Measurements from ENCODE around the gene SCP2.

Gene SCP2

GRCh38 chr1:53080041-53080440 lies 153.0 kb downstream of the SCP2 start:
- no peak overlapping the region for H2BK12ac ChIP-seq (ENCODE audit: low read length in 2 of 2)
- no peak overlapping the region for H3K23ac ChIP-seq (ENCODE audit: low read length in 2 of 2)
- no peak overlapping the region for H2AK5ac ChIP-seq (ENCODE audit: low read length, severe bottlenecking)
- DNase-seq = no peak
- no peak overlapping the region for H3K9ac ChIP-seq (ENCODE audit: low read length)
- no peak overlapping the region for H4K91ac ChIP-seq (ENCODE audit: low read length)
- peaks cover 0 to 83% of the 10 kb centered on the region in 2 experiments for H3K36me3 ChIP-seq (ENCODE audit: control insufficient read depth in 1 of 2, insufficient read depth in 2 of 2, low read depth in 1 of 2, low read length in 2 of 2)
- H3K4me3 ChIP-seq (ENCODE audit: insufficient read depth in 1 of 2, low read depth in 1 of 2, low read length in 2 of 2) = no peak overlapping the region
- WGBS = 92% methylated on average over 3 of the region's 3 CpGs
- H3K4me2 ChIP-seq (ENCODE audit: low read length, poor library complexity, severe bottlenecking) = no peak overlapping the region
- H2AFZ ChIP-seq (ENCODE audit: low read depth, low read length) = no peak overlapping the region
- no peaks in the 10 kb centered on the region for H3K9me3 ChIP-seq (ENCODE audit: control insufficient read depth, low read length)
- H3K4me1 ChIP-seq (ENCODE audit: control insufficient read depth, insufficient read depth, low read depth, low read length) = peaks cover 4% of the 10 kb centered on the region
- no peak overlapping the region for H3K4ac ChIP-seq (ENCODE audit: low read depth in 1 of 2, low read length in 2 of 2)
- no peaks in the 10 kb centered on the region for H3K27me3 ChIP-seq (ENCODE audit: control insufficient read depth in 1 of 2, insufficient read depth in 1 of 2, low read length in 2 of 2)
- H2BK120ac ChIP-seq (ENCODE audit: low read depth, low read length) = no peak overlapping the region
- H3K79me1 ChIP-seq (replicated peaks; ENCODE audit: low read length, poor library complexity, severe bottlenecking) = no peaks in the 10 kb centered on the region
- no peak overlapping the region for H2BK5ac ChIP-seq (ENCODE audit: low read depth, low read length, poor library complexity, severe bottlenecking)
- no peak overlapping the region for H3K27ac ChIP-seq (ENCODE audit: low read length, poor library complexity, severe bottlenecking)
- H4K8ac ChIP-seq (ENCODE audit: low read length) = no peak overlapping the region
- H3K14ac ChIP-seq (ENCODE audit: low read length in 2 of 2) = no peak overlapping the region
- H2BK15ac ChIP-seq (ENCODE audit: low read depth, poor library complexity, severe bottlenecking) = no peak overlapping the region
- no peak overlapping the region for H3K18ac ChIP-seq (ENCODE audit: low read depth in 1 of 2, low read length in 2 of 2)

- Histone ChIP-seq H2AFZ (ENCODE audit: low read depth, low read length) (no peak overlapping the region), H3K27me3 (ENCODE audit: control insufficient read depth in 1 of 2, insufficient read depth in 1 of 2, low read length in 2 of 2) (no peaks in the 10 kb centered on the region), H3K9ac (ENCODE audit: low read length) (no peak overlapping the region), H2BK12ac (ENCODE audit: low read length in 2 of 2) (no peak overlapping the region), H3K27ac (ENCODE audit: low read length, poor library complexity, severe bottlenecking) (no peak overlapping the region), H4K91ac (ENCODE audit: low read length) (no peak overlapping the region), H2BK120ac (ENCODE audit: low read depth, low read length) (no peak overlapping the region), H3K4me1 (ENCODE audit: control insufficient read depth, insufficient read depth, low read depth, low read length) (peaks cover 4% of the 10 kb centered on the region), H3K23ac (ENCODE audit: low read length in 2 of 2) (no peak overlapping the region), H3K14ac (ENCODE audit: low read length in 2 of 2) (no peak overlapping the region), H3K4ac (ENCODE audit: low read depth in 1 of 2, low read length in 2 of 2) (no peak overlapping the region), H2BK5ac (ENCODE audit: low read depth, low read length, poor library complexity, severe bottlenecking) (no peak overlapping the region), H2BK15ac (ENCODE audit: low read depth, poor library complexity, severe bottlenecking) (no peak overlapping the region), H4K8ac (ENCODE audit: low read length) (no peak overlapping the region), H2AK5ac (ENCODE audit: low read length, severe bottlenecking) (no peak overlapping the region), H3K18ac (ENCODE audit: low read depth in 1 of 2, low read length in 2 of 2) (no peak overlapping the region), H3K4me2 (ENCODE audit: low read length, poor library complexity, severe bottlenecking) (no peak overlapping the region), H3K9me3 (ENCODE audit: control insufficient read depth, low read length) (no peaks in the 10 kb centered on the region), H3K79me1 (replicated peaks; ENCODE audit: low read length, poor library complexity, severe bottlenecking) (no peaks in the 10 kb centered on the region), H3K4me3 (ENCODE audit: insufficient read depth in 1 of 2, low read depth in 1 of 2, low read length in 2 of 2) (no peak overlapping the region), H3K36me3 (ENCODE audit: control insufficient read depth in 1 of 2, insufficient read depth in 2 of 2, low read depth in 1 of 2, low read length in 2 of 2) (peaks cover 0 to 83% of the 10 kb centered on the region in 2 experiments)
- no peak for DNase-seq
- 93% methylated on average over 15 of the region's 15 CpGs for WGBS
These were observed 153.7 kb downstream of the SCP2 start for GRCh38 chr1:53080769-53081168.

GRCh38 chr1:53081384-53082066 lies 154.4 kb downstream of the SCP2 start:
- no peak overlapping the region for H2BK15ac ChIP-seq (ENCODE audit: low read depth, poor library complexity, severe bottlenecking)
- H3K4ac ChIP-seq (ENCODE audit: low read depth in 1 of 2, low read length in 2 of 2) = no peak overlapping the region
- DNase-seq = no peak
- no peak overlapping the region for H2AK5ac ChIP-seq (ENCODE audit: low read length, severe bottlenecking)
- no peak overlapping the region for H3K18ac ChIP-seq (ENCODE audit: low read depth in 1 of 2, low read length in 2 of 2)
- no peak overlapping the region for H3K23ac ChIP-seq (ENCODE audit: low read length in 2 of 2)
- no peak overlapping the region for H2BK120ac ChIP-seq (ENCODE audit: low read depth, low read length)
- H3K79me1 ChIP-seq (replicated peaks; ENCODE audit: low read length, poor library complexity, severe bottlenecking) = no peaks in the 10 kb centered on the region
- peaks cover 11% of the 10 kb centered on the region for H3K4me1 ChIP-seq (ENCODE audit: control insufficient read depth, insufficient read depth, low read depth, low read length)
- H3K36me3 ChIP-seq (ENCODE audit: control insufficient read depth in 1 of 2, insufficient read depth in 2 of 2, low read depth in 1 of 2, low read length in 2 of 2) = peaks cover 0 to 91% of the 10 kb centered on the region in 2 experiments
- no peaks in the 10 kb centered on the region for H3K27me3 ChIP-seq (ENCODE audit: control insufficient read depth in 1 of 2, insufficient read depth in 1 of 2, low read length in 2 of 2)
- no peak overlapping the region for H3K27ac ChIP-seq (ENCODE audit: low read length, poor library complexity, severe bottlenecking)
- no peak overlapping the region for H3K4me3 ChIP-seq (ENCODE audit: insufficient read depth in 1 of 2, low read depth in 1 of 2, low read length in 2 of 2)
- no peak overlapping the region for H3K9ac ChIP-seq (ENCODE audit: low read length)
- no peaks in the 10 kb centered on the region for H3K9me3 ChIP-seq (ENCODE audit: control insufficient read depth, low read length)
- no peak overlapping the region for H2BK5ac ChIP-seq (ENCODE audit: low read depth, low read length, poor library complexity, severe bottlenecking)
- no peak overlapping the region for H3K14ac ChIP-seq (ENCODE audit: low read length in 2 of 2)
- no peak overlapping the region for H2AFZ ChIP-seq (ENCODE audit: low read depth, low read length)
- no peak overlapping the region for H3K4me2 ChIP-seq (ENCODE audit: low read length, poor library complexity, severe bottlenecking)
- no peak overlapping the region for H2BK12ac ChIP-seq (ENCODE audit: low read length in 2 of 2)
- H4K8ac ChIP-seq (ENCODE audit: low read length) = no peak overlapping the region
- WGBS = 84% methylated on average over 14 of the region's 14 CpGs
- no peak overlapping the region for H4K91ac ChIP-seq (ENCODE audit: low read length)

- Histone ChIP-seq H2BK5ac (ENCODE audit: low read depth, low read length, poor library complexity, severe bottlenecking) (no peak overlapping the region), H3K4me3 (ENCODE audit: insufficient read depth in 1 of 2, low read depth in 1 of 2, low read length in 2 of 2) (no peak overlapping the region), H3K4me2 (ENCODE audit: low read length, poor library complexity, severe bottlenecking) (no peak overlapping the region), H3K4me1 (ENCODE audit: control insufficient read depth, insufficient read depth, low read depth, low read length) (peaks cover 17% of the 10 kb centered on the region), H2AK5ac (ENCODE audit: low read length, severe bottlenecking) (no peak overlapping the region), H3K14ac (ENCODE audit: low read length in 2 of 2) (no peak overlapping the region), H2BK15ac (ENCODE audit: low read depth, poor library complexity, severe bottlenecking) (no peak overlapping the region), H3K36me3 (ENCODE audit: control insufficient read depth in 1 of 2, insufficient read depth in 2 of 2, low read depth in 1 of 2, low read length in 2 of 2) (peaks cover 2 to 88% of the 10 kb centered on the region in 2 experiments), H3K9ac (ENCODE audit: low read length) (no peak overlapping the region), H4K91ac (ENCODE audit: low read length) (no peak overlapping the region), H3K23ac (ENCODE audit: low read length in 2 of 2) (no peak overlapping the region), H2BK12ac (ENCODE audit: low read length in 2 of 2) (no peak overlapping the region), H3K27me3 (ENCODE audit: control insufficient read depth in 1 of 2, insufficient read depth in 1 of 2, low read length in 2 of 2) (no peaks in the 10 kb centered on the region), H4K8ac (ENCODE audit: low read length) (no peak overlapping the region), H3K18ac (ENCODE audit: low read depth in 1 of 2, low read length in 2 of 2) (peak overlapping the region in 1 of 2 experiments; percentile 37), H2AFZ (ENCODE audit: low read depth, low read length) (no peak overlapping the region), H2BK120ac (ENCODE audit: low read depth, low read length) (no peak overlapping the region), H3K9me3 (ENCODE audit: control insufficient read depth, low read length) (no peaks in the 10 kb centered on the region), H3K79me1 (replicated peaks; ENCODE audit: low read length, poor library complexity, severe bottlenecking) (no peaks in the 10 kb centered on the region), H3K4ac (ENCODE audit: low read depth in 1 of 2, low read length in 2 of 2) (no peak overlapping the region), H3K27ac (ENCODE audit: low read length, poor library complexity, severe bottlenecking) (no peak overlapping the region)
- DNase-seq = no peak
- 84% methylated on average over 13 of the region's 13 CpGs for WGBS
These were observed 155.9 kb downstream of the SCP2 start for GRCh38 chr1:53082826-53083455.

Data from mesenchymal stem cell (in vitro differentiated cells and primary cell).